WTC11 (cell line): Measurements from ENCODE around the gene SUCLA2. TPM values are rescaled to one million over a fixed set of nuclear protein-coding genes. Genes with fewer than 3 reads are reported as not detected.

Experiments
- ATAC-seq: fragments of 200-7000 bp; cut with Tn5 transposase; 2 replicates; pipeline ENCODE4 v1.10.0; 2021; ENCODE audit warnings: mild to moderate bottlenecking, moderate library complexity
- CTCF ChIA-PET: fragments of 300-600 bp; sonication (Branson Sonifier 250); formaldehyde crosslinking; loops from one replicate; lab custom pipeline; 2021; ENCODE audit warnings: antibody characterized with exemption; lab: Charles Lee
- POLR2A ChIA-PET: fragments of 350-600 bp; sonication (Branson Sonifier 250); formaldehyde crosslinking; loops from one replicate; lab custom pipeline; 2021; ENCODE audit warnings: antibody characterized with exemption; lab: Charles Lee
- DNase-seq: peaks from one replicate; pipeline ENCODE4 v3.0.0; 2021; ENCODE audit warnings: low spot score
- H3K27ac Mint-ChIP-seq: 2 replicates; pipeline ENCODE4 v1.8.0; 2021; ENCODE audit warnings: mixed read lengths
- H3K27me3 Mint-ChIP-seq: 2 replicates; pipeline ENCODE4 v1.8.0; 2021; ENCODE audit warnings: low read depth, mild to moderate bottlenecking, moderate library complexity, mixed read lengths
- H3K36me3 Mint-ChIP-seq: 2 replicates; pipeline ENCODE4 v1.8.0; 2021; ENCODE audit warnings: mixed read lengths
- H3K4me1 Mint-ChIP-seq: 2 replicates; pipeline ENCODE4 v1.8.0; 2022; ENCODE audit warnings: mixed read lengths
- H3K4me3 Mint-ChIP-seq: 2 replicates; pipeline ENCODE4 v1.8.0; 2021; ENCODE audit warnings: mild to moderate bottlenecking, moderate library complexity, mixed read lengths
- H3K9me3 Mint-ChIP-seq: 2 replicates; pipeline ENCODE4 v1.8.0; 2021; ENCODE audit warnings: mixed read lengths
- CTCF ChIP-seq: fragments of 200-600 bp; IDR thresholded peaks from 2 replicates; pipeline ENCODE4 v1.8.0; 2022; ENCODE audit warnings: antibody characterized with exemption
- ERG ChIP-seq: fragments of 250-450 bp; sonication (Bioruptor Pico); IDR thresholded peaks from 2 replicates; pipeline ENCODE4 v1.8.0; 2021; ENCODE audit warnings: mild to moderate bottlenecking
- ETV6 ChIP-seq: sonication (generic); formaldehyde crosslinking; IDR thresholded peaks from 2 replicates; pipeline ENCODE4 v1.8.1; 2022; ENCODE audit warnings: mild to moderate bottlenecking, missing genetic modification reagents
- GRHL2 ChIP-seq: fragments of 250-450 bp; sonication (Bioruptor Pico); IDR thresholded peaks from 2 replicates; pipeline ENCODE4 v1.8.0; 2022; ENCODE audit warnings: mild to moderate bottlenecking, moderate library complexity; ENCODE audit not compliant: insufficient replicate concordance, severe bottlenecking
- HMGA2 ChIP-seq: fragments of 250-450 bp; sonication (Bioruptor Pico); IDR thresholded peaks from 2 replicates; pipeline ENCODE4 v1.4.0; 2021; ENCODE audit warnings: mild to moderate bottlenecking, moderate library complexity
- JUN ChIP-seq: sonication (generic); formaldehyde crosslinking; IDR thresholded peaks from 2 replicates; pipeline ENCODE4 v1.8.0; 2023; ENCODE audit warnings: mild to moderate bottlenecking, missing genetic modification reagents
- NFATC4 ChIP-seq: fragments of 250-450 bp; sonication (Bioruptor Pico); IDR thresholded peaks from 2 replicates; pipeline ENCODE4 v1.9.0; 2021; ENCODE audit warnings: mild to moderate bottlenecking
- NR1H2 ChIP-seq: sonication (generic); formaldehyde crosslinking; IDR thresholded peaks from 2 replicates; pipeline ENCODE4 v1.9.0; 2021; ENCODE audit warnings: mild to moderate bottlenecking, moderate library complexity, missing genetic modification reagents
- NR2C2 ChIP-seq: sonication (generic); formaldehyde crosslinking; IDR thresholded peaks from 2 replicates; pipeline ENCODE4 v1.8.0; 2022; ENCODE audit warnings: mild to moderate bottlenecking, missing genetic modification reagents
- RELA ChIP-seq: sonication (generic); formaldehyde crosslinking; IDR thresholded peaks from 2 replicates; pipeline ENCODE4 v1.8.1; 2022; ENCODE audit warnings: missing genetic modification reagents, mild to moderate bottlenecking, borderline replicate concordance
- ZNF121 ChIP-seq: sonication (generic); formaldehyde crosslinking; IDR thresholded peaks from 2 replicates; pipeline ENCODE4 v1.8.0; 2023; ENCODE audit warnings: missing genetic modification reagents
- ZNF219 ChIP-seq: sonication (generic); formaldehyde crosslinking; IDR thresholded peaks from 2 replicates; pipeline ENCODE4 v1.8.0; 2023; ENCODE audit warnings: missing genetic modification reagents, mild to moderate bottlenecking, borderline replicate concordance
- ZNF263 ChIP-seq: sonication (generic); formaldehyde crosslinking; IDR thresholded peaks from 2 replicates; pipeline ENCODE4 v1.8.1; 2022; ENCODE audit warnings: low read depth, mild to moderate bottlenecking, moderate library complexity, missing genetic modification reagents
- ZNF416 ChIP-seq: fragments of 250-450 bp; sonication (Bioruptor Pico); IDR thresholded peaks from 2 replicates; pipeline ENCODE4 v1.9.0; 2021; ENCODE audit warnings: mild to moderate bottlenecking, inconsistent platforms
- total RNA-seq: library from RNA; stranded (reverse); gene quantifications from 3 replicates; pipeline ENCODE4 v1.2.3, GENCODE V29; 2021
- TF ChIP-seq, protein P1 (sequence below): sonication (generic); formaldehyde crosslinking; IDR thresholded peaks from 2 replicates; pipeline ENCODE4 v1.8.1; 2022; ENCODE audit warnings: low read depth, mild to moderate bottlenecking, moderate library complexity, missing genetic modification reagents, borderline replicate concordance
- TF ChIP-seq, protein P2 (sequence below): sonication (generic); formaldehyde crosslinking; IDR thresholded peaks from 2 replicates; pipeline ENCODE4 v1.8.0; 2022; ENCODE audit warnings: mild to moderate bottlenecking, missing genetic modification reagents
- TF ChIP-seq, protein P3 (sequence below): sonication (generic); formaldehyde crosslinking; IDR thresholded peaks from 2 replicates; pipeline ENCODE4 v1.8.0; 2023; ENCODE audit warnings: missing genetic modification reagents
- TF ChIP-seq, protein P4 (sequence below): fragments of 250-450 bp; sonication (Bioruptor Pico); IDR thresholded peaks from 2 replicates; pipeline ENCODE4 v1.9.0; 2021; ENCODE audit warnings: mild to moderate bottlenecking
- TF ChIP-seq, protein P5 (sequence below): fragments of 250-450 bp; sonication (Bioruptor Pico); IDR thresholded peaks from 2 replicates; pipeline ENCODE4 v1.9.0; 2021; ENCODE audit warnings: mild to moderate bottlenecking

SUCLA2 gene
- total RNA-seq, 1 experiment from 2014 or later: 66.8 TPM

DNA sequence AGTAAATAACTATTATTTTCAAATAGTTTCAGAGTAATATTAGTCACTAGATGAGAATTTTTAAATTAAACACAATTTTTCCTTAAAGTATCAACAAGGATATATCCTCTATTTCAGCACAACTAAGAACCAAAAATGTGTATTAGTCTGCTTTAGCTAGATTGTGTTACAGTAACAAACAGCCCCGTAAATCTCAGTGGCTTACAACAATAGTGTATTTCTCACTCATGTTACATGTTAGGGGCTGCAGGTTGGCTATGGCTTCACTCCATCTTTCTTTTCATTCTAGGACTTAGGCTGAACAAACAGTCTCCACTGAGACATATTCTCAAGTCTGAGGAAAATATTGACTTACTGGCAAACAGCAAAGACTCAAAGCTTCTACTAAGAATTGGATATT is 11.6 kb upstream of the SUCLA2 start:
- Mint-ChIP-seq H3K27ac (no peak overlapping the region), H3K27me3 (no peaks in the 10 kb centered on the region), H3K9me3 (peaks cover 14% of the 10 kb centered on the region), H3K4me3 (no peak overlapping the region), H3K36me3 (peaks cover 7% of the 10 kb centered on the region; the same call in 1 of the 2 replicates), H3K4me1 (peaks cover 24% of the 10 kb centered on the region)
- no peak for DNase-seq
- CTCF ChIA-PET: interaction anchor here (3.8 kb wide), 1 partner anchor 25 kb away, joined by 11 read pairs; the partner anchor contains the start of gene NUDT15
- no peak for ATAC-seq
- TF ChIP-seq ERG (CRISPR knock-in tag): no peak
- TF ChIP-seq JUN: no peak
- TF ChIP-seq NR2C2 (CRISPR knock-in tag): no peak
- TF ChIP-seq, protein P1, sequence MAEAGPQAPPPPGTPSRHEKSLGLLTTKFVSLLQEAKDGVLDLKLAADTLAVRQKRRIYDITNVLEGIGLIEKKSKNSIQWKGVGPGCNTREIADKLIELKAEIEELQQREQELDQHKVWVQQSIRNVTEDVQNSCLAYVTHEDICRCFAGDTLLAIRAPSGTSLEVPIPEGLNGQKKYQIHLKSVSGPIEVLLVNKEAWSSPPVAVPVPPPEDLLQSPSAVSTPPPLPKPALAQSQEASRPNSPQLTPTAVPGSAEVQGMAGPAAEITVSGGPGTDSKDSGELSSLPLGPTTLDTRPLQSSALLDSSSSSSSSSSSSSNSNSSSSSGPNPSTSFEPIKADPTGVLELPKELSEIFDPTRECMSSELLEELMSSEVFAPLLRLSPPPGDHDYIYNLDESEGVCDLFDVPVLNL (CRISPR knock-in tag): no peak
- TF ChIP-seq RELA (CRISPR knock-in tag): no peak
- TF ChIP-seq, protein P2, sequence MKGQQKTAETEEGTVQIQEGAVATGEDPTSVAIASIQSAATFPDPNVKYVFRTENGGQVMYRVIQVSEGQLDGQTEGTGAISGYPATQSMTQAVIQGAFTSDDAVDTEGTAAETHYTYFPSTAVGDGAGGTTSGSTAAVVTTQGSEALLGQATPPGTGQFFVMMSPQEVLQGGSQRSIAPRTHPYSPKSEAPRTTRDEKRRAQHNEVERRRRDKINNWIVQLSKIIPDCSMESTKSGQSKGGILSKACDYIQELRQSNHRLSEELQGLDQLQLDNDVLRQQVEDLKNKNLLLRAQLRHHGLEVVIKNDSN (CRISPR knock-in tag): no peak
- no peak for TF ChIP-seq ZNF263
- TF ChIP-seq ETV6: no peak
- TF ChIP-seq CTCF: no peak
- no peak for TF ChIP-seq GRHL2
- no peak for TF ChIP-seq NR1H2 (CRISPR knock-in tag)
- POLR2A ChIA-PET: no interaction called here

GRCh38 chr13:48010698-48011097 is 9.6 kb upstream of the SUCLA2 start:
- Mint-ChIP-seq H3K36me3 (peaks cover 7% of the 10 kb centered on the region; the same call in 1 of the 2 replicates), H3K27me3 (no peaks in the 10 kb centered on the region), H3K27ac (no peak overlapping the region), H3K4me1 (peaks cover 24% of the 10 kb centered on the region), H3K4me3 (no peak overlapping the region), H3K9me3 (peaks cover 14% of the 10 kb centered on the region)
- ChIA-PET CTCF (interaction anchor here (3.8 kb wide), 1 partner anchor 27 kb away, joined by 11 read pairs; the partner anchor contains the start of gene NUDT15), POLR2A (no interaction called here)
- DNase-seq: no peak
- TF ChIP-seq NFATC4 (CRISPR knock-in tag) (no peak), ZNF121 (CRISPR knock-in tag) (no peak), HMGA2 (no peak), ZNF416 (CRISPR knock-in tag) (no peak), ZNF219 (CRISPR knock-in tag) (no peak)
- TF ChIP-seq, protein P3, sequence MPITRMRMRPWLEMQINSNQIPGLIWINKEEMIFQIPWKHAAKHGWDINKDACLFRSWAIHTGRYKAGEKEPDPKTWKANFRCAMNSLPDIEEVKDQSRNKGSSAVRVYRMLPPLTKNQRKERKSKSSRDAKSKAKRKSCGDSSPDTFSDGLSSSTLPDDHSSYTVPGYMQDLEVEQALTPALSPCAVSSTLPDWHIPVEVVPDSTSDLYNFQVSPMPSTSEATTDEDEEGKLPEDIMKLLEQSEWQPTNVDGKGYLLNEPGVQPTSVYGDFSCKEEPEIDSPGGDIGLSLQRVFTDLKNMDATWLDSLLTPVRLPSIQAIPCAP (CRISPR knock-in tag): no peak
- TF ChIP-seq, protein P4, sequence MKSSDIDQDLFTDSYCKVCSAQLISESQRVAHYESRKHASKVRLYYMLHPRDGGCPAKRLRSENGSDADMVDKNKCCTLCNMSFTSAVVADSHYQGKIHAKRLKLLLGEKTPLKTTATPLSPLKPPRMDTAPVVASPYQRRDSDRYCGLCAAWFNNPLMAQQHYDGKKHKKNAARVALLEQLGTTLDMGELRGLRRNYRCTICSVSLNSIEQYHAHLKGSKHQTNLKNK (CRISPR knock-in tag): no peak
- TF ChIP-seq, protein P5, sequence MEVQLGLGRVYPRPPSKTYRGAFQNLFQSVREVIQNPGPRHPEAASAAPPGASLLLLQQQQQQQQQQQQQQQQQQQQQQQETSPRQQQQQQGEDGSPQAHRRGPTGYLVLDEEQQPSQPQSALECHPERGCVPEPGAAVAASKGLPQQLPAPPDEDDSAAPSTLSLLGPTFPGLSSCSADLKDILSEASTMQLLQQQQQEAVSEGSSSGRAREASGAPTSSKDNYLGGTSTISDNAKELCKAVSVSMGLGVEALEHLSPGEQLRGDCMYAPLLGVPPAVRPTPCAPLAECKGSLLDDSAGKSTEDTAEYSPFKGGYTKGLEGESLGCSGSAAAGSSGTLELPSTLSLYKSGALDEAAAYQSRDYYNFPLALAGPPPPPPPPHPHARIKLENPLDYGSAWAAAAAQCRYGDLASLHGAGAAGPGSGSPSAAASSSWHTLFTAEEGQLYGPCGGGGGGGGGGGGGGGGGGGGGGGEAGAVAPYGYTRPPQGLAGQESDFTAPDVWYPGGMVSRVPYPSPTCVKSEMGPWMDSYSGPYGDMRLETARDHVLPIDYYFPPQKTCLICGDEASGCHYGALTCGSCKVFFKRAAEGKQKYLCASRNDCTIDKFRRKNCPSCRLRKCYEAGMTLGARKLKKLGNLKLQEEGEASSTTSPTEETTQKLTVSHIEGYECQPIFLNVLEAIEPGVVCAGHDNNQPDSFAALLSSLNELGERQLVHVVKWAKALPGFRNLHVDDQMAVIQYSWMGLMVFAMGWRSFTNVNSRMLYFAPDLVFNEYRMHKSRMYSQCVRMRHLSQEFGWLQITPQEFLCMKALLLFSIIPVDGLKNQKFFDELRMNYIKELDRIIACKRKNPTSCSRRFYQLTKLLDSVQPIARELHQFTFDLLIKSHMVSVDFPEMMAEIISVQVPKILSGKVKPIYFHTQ (CRISPR knock-in tag): no peak
- no peak for ATAC-seq
